Right lobe of liver (tissue), 6 donors: Measurements from ENCODE around the gene TBC1D5. TPM values are rescaled to one million over a fixed set of nuclear protein-coding genes. Genes with fewer than 3 reads are reported as not detected.

Source experiments
- ATAC-seq, 4 donors: fragments of 200-7000 bp; cut with Tn5 transposase; one replicate each; pipeline ENCODE4 v1.9.1; 2020; ENCODE audit warnings: mild to moderate bottlenecking in 4 of 4, moderate library complexity in 4 of 4
- DNase-seq, 3 donors: peaks; one replicate each; pipeline ENCODE4 v3.0.0-alpha.2; 2020
- H3K27ac ChIP-seq, 3 donors: fragments of 200-600 bp; one replicate each; pipeline ENCODE4 v1.8.0; 2022
- H3K27me3 ChIP-seq, 2 donors: fragments of 200-600 bp; one replicate each; pipeline ENCODE4 v1.8.0; 2022
- H3K36me3 ChIP-seq, 4 donors: fragments of 200-600 bp; sonication (generic) in 1 of 4; one replicate each; pipeline versions ENCODE4 v1.5.1 to v1.8.0; 2017 to 2022; ENCODE audit warnings: control low read depth in 1 of 4
- H3K4me1 ChIP-seq, 4 donors: fragments of 200-600 bp; sonication (generic) in 1 of 4; one replicate each; pipeline versions ENCODE4 v1.5.1 to v1.8.0; 2017 to 2022; ENCODE audit warnings: control low read depth in 1 of 4
- H3K4me3 ChIP-seq, 3 donors: fragments of 200-600 bp; one replicate each; pipeline ENCODE4 v1.8.0; 2022
- H3K9me3 ChIP-seq, 4 donors: fragments of 200-600 bp; sonication (generic) in 1 of 4; one replicate each; pipeline versions ENCODE4 v1.5.1 to v1.8.0; 2017 to 2022; ENCODE audit warnings: control low read depth in 1 of 4
- POLR2A ChIP-seq: fragments of 450-650 bp; IDR thresholded peaks from one replicate; pipeline ENCODE4 v1.6.1; 2017; ENCODE audit warnings: antibody characterized with exemption, mild to moderate bottlenecking
- WGBS: methylation state at CpG from one replicate; pipeline ENCODE4 v1.1.6; 2018; ENCODE audit warnings: low coverage, low lambda C conversion rate; ENCODE audit not compliant: insufficient coverage; ENCODE audit errors: missing lambda C conversion rate; 5-methylcytosine and 5-hydroxymethylcytosine counted together
- intact Hi-C, 2 donors: fragments of 100-400 bp; cut with DNase I; formaldehyde crosslinking; loops; one replicate each; pipeline versions ENCODE4 v1.11.2 to v1.14.1; 2022
- total RNA-seq, 6 experiments: library from RNA; depleted of rRNA in 2 of 6; stranded (reverse); fragments of >200 nt in 2 of 6; fragmentation: NEBNext Ultra II Directional in 3 of 6; extraction: Animal tissue kit (Norgen Biotek cat#: 25700) in 3 of 6; gene quantifications; one replicate each; pipeline versions ENCODE4 v1.1.0 to v1.2.4, GENCODE V29; 2016 to 2023
- TF ChIP-seq, protein P1 (sequence below), 4 donors: fragments of 200-600 bp in 3 of 4; fragments of 450-650 bp in 1 of 4; IDR thresholded peaks; one replicate each; pipeline versions ENCODE4 v1.5.1 to v1.8.0; 2016 to 2022; ENCODE audit warnings: antibody characterized with exemption in 4 of 4, mild to moderate bottlenecking in 2 of 4
- donor health status: DM: no; HTN: yes; CAD: no.
- donor health status: DM: no; HTN: no; CAD: no.
- donor health status: DM: no; HTN: no; CAD: no.
- donor health status: DM: no; HTN: yes; CAD: no.
- donor health status: DM: no; HTN: yes; CAD: no.

TBC1D5 gene
- total RNA-seq, 6 experiments from 2014 or later, result 21.5 to 33.4 (median 27.7) TPM

DNA sequence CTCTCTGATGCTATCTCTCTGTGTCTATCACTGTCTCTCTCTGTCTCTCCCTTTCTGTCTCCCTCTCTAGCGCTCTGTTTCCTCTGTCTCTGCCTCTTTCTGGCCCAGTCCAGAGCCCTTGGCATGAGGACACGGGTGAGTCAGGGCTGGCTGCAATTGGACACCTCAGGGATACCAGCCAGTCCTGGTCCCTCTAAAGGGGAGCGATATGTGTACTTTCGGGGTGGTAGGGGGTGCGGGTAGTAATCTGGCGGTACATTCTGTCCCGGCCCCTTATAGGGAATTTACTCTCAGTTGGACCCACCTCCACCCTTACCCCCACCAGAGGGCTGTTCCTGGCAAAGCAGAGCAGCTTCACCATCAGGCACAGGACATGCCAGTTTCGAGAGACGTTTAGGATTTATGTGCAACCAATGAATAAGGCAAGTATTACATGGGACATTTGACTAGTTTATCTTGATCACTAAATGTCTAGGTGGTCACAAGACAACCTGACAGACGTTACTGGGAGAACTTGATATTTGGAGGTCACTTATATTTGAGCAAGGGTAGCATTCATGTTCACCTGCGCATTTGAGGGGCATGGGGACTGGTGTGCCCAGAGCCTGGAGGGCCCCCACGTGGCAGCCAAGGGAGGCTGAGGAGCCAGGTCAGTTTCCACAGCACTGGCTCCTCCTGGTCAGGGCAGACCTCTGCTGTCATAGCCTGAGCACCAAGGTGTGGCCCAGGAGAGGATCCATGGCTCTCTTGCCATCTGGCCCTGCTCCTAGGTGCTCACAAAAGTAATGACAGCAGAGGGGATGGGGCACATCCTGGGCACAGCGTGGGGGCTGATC, 601.5 kb downstream of the TBC1D5 start:
- no peak overlapping the region for H3K4me3 ChIP-seq

DNA sequence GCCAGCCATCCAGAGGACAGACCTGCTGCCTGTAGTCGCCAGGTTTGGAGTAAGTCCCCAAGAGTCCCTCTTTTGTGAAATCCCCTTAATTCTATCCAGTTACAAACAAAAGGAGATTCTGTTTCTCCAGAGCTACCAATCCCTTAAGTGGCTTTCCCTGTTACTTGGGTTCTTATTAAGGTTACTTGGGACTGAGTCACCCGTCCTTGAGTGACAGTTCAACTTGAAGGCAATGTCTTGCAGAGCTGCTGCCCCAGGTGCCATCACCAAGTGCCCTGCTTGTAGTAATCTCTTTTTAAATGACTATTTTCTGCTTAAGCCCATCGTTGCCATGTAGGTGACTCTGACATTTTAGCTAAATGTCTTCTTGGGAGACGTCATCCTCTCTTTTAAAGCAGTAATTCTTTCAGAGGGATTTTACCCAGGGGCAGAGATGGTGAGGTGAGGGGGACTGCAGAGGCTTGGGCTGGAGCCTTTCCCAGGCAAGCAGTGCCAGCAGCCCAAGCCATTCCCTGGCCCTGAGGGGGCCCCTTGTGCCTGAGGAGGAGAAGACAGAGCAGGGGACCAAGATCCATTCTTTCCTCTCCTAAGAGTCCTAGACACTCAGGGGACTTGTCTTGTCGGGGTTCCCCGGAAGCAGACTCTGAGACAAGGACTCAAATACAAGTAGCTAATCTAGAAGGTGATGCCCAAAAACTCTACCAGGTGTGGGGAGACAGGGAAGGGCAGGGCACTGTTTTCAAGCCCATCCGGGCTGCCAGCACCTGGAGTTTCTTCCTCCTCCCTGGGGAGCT, 604.0 kb downstream of the TBC1D5 start:
- Histone ChIP-seq H3K27me3 (no peaks in the 10 kb centered on the region), H3K4me3 (no peak overlapping the region), H3K9me3 (no peaks in the 10 kb centered on the region), H3K27ac (no peak overlapping the region), H3K4me1 (no peaks in the 10 kb centered on the region), H3K36me3 (no peaks in the 10 kb centered on the region)
- WGBS, result 75% methylated on average over 5 of the region's 7 CpGs
- intact Hi-C loops, result no loop called here
- TF ChIP-seq POLR2A, result no peak
- TF ChIP-seq, protein P1, sequence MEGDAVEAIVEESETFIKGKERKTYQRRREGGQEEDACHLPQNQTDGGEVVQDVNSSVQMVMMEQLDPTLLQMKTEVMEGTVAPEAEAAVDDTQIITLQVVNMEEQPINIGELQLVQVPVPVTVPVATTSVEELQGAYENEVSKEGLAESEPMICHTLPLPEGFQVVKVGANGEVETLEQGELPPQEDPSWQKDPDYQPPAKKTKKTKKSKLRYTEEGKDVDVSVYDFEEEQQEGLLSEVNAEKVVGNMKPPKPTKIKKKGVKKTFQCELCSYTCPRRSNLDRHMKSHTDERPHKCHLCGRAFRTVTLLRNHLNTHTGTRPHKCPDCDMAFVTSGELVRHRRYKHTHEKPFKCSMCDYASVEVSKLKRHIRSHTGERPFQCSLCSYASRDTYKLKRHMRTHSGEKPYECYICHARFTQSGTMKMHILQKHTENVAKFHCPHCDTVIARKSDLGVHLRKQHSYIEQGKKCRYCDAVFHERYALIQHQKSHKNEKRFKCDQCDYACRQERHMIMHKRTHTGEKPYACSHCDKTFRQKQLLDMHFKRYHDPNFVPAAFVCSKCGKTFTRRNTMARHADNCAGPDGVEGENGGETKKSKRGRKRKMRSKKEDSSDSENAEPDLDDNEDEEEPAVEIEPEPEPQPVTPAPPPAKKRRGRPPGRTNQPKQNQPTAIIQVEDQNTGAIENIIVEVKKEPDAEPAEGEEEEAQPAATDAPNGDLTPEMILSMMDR (IDR thresholded peaks at IDR 0.05), result no peak
- ATAC-seq (no peak), DNase-seq (no peak)

More for the DNA sequence above, 601.5 kb downstream of the TBC1D5 start:
- ATAC-seq (peak in 2 of 4 donors; percentile 11 to 23), DNase-seq (no peak)
- WGBS, result 59% methylated on average over 8 of the region's 13 CpGs
- no peak overlapping the region for H3K27ac ChIP-seq
- H3K27me3 ChIP-seq, result no peaks in the 10 kb centered on the region
- TF ChIP-seq, protein P1 (IDR thresholded peaks at IDR 0.05), result no peak
- no peak for TF ChIP-seq POLR2A
- no peaks in the 10 kb centered on the region for H3K9me3 ChIP-seq
- H3K36me3 ChIP-seq, result no peaks in the 10 kb centered on the region
- intact Hi-C loops, result no loop called here
- no peaks in the 10 kb centered on the region for H3K4me1 ChIP-seq

DNA sequence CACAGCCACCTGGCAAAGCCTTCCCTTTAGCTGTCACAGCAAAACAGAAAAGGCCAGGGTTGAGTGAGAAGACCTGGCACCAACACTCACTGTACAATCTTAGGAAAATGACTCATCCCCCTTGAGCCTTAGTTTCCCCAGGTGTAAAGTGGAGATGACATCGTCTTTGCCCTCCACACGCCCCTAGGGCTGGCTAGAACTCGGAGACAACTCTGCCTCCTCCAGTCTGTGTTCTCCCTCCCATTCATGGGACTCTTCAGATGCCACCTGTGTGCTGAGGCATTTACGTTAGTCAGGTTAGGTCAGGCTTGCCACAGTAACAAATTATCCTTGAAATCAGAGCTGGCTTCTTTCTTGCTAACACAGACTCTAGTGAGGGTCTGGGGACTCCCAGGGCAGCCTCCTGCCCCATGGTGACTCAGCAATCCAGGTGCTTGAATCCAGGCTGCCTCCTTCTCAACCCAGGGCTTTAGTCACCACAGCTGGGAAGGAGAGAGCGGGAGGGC, 605.1 kb downstream of the TBC1D5 start:
- TF ChIP-seq POLR2A, result no peak
- TF ChIP-seq, protein P1 (IDR thresholded peaks at IDR 0.05), result no peak
- DNase-seq (peak in 1 of 3 donors; percentile 19), ATAC-seq (no peak)
- no peaks in the 10 kb centered on the region for H3K9me3 ChIP-seq
- H3K27me3 ChIP-seq, result no peaks in the 10 kb centered on the region
- H3K27ac ChIP-seq, result no peak overlapping the region
- intact Hi-C loops, result no loop called here
- no peak overlapping the region for H3K4me3 ChIP-seq
- no peaks in the 10 kb centered on the region for H3K4me1 ChIP-seq
- H3K36me3 ChIP-seq, result no peaks in the 10 kb centered on the region
- 60% methylated on average over 4 of the region's 5 CpGs for WGBS

DNA sequence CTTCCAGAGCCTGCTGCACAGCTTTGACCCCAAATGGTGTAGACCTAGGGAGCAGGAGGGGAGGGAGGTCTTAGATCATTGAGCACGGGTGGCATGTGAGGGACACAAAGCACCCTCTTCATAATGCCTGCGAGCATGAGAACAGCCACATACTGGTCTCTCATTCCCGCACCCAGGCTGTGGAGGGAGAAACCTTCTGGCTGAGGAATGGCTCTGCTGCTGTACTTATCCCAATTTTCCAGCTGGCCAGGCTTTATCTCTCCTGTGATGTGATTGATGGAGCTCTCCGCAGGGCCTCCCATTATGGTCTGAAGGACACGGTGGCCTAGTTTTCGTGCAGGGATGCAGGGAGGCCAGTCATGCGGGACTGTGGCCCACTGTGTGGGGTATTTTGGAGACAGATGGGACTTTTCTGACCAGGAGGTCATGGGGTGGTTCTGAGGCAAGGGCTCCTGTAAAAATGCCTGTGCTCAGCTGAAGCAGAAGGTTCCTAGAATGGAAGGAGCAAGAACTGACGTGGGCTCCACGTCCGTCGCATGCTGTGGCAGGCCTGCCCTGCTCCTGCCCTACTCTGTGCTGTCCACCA, 606.2 kb downstream of the TBC1D5 start:
- Histone ChIP-seq H3K4me3 (no peak overlapping the region), H3K4me1 (no peaks in the 10 kb centered on the region), H3K9me3 (no peaks in the 10 kb centered on the region), H3K36me3 (no peaks in the 10 kb centered on the region), H3K27me3 (no peaks in the 10 kb centered on the region), H3K27ac (no peak overlapping the region)
- WGBS, result 60% methylated on average over 8 of the region's 11 CpGs
- TF ChIP-seq POLR2A, result no peak
- TF ChIP-seq, protein P1 (IDR thresholded peaks at IDR 0.05), result no peak
- intact Hi-C loops, result no loop called here
- ATAC-seq (peak; percentile 25 to 42 (median 34)), DNase-seq (no peak)
